ENCODE results near the gene SPAG16.

GRCh38 chr2:213275265-213275664 lies 9.0 kb upstream of the SPAG16 start:
- TF ChIP-seq GATA3 (IDR thresholded peaks at IDR 0.05; ENCODE audit: low read depth, low read length) (no peak), GATA2 (IDR thresholded peaks at IDR 0.05; ENCODE audit: low read depth, low read length) (no peak)

Measured in SH-SY5Y (cell line).